Natural killer cell (primary cell): ENCODE measurements around the gene SLC35F3. TPM values are rescaled to one million over a fixed set of nuclear protein-coding genes. Genes with fewer than 3 reads are reported as not detected.
"Not testable (repeated sequence)": the region's sequence is repeated elsewhere in the genome, so short reads cannot be mapped to it uniquely, and the experiment has no call there.

Experiments used
- ATAC-seq, 3 donors: fragments of 150-1000 bp in 2 of 3; fragments of 200-7000 bp in 1 of 3; cut with Tn5 transposase; 1 replicate in 1 of 3; 2 replicates in 2 of 3; pipeline ENCODE4 v1.10.0; 2021; ENCODE audit warnings: mild to moderate bottlenecking in 2 of 3, moderate library complexity in 2 of 3
- DNase-seq, 2 donors: peaks; one replicate each; pipeline versions ENCODE4 v3.0.0 to v3.0.0-alpha.2; 2013 to 2021; ENCODE audit warnings: mixed read lengths in 1 of 2
- H3K27ac ChIP-seq: one replicate; pipeline ENCODE4 v1.5.1; 2013; ENCODE audit warnings: mild to moderate bottlenecking, low read length
- H3K27me3 ChIP-seq: one replicate; pipeline ENCODE4 v1.6.1; 2013; ENCODE audit warnings: low read length; ENCODE audit not compliant: control insufficient read depth, insufficient read depth
- H3K36me3 ChIP-seq: one replicate; pipeline ENCODE4 v1.6.1; 2013; ENCODE audit warnings: low read length; ENCODE audit not compliant: control insufficient read depth, insufficient read depth
- H3K4me1 ChIP-seq: one replicate; pipeline ENCODE4 v1.6.1; 2013; ENCODE audit warnings: low read length; ENCODE audit not compliant: control insufficient read depth, insufficient read depth
- H3K4me3 ChIP-seq: one replicate; pipeline ENCODE4 v1.5.1; 2013; ENCODE audit warnings: low read length
- H3K9me3 ChIP-seq: one replicate; pipeline ENCODE4 v1.6.1; 2013; ENCODE audit warnings: low read length; ENCODE audit not compliant: control insufficient read depth, insufficient read depth
- H3K27ac Mint-ChIP-seq, 2 donors: one replicate each; pipeline ENCODE4 v1.8.0; 2022; ENCODE audit warnings: mild to moderate bottlenecking in 2 of 2, mixed read lengths in 2 of 2, moderate library complexity in 1 of 2
- H3K27me3 Mint-ChIP-seq, 2 donors: one replicate each; pipeline ENCODE4 v1.8.0; 2022; ENCODE audit warnings: low read depth in 2 of 2, mixed read lengths in 2 of 2
- H3K36me3 Mint-ChIP-seq: one replicate; pipeline ENCODE4 v1.8.0; 2022; ENCODE audit warnings: mixed read lengths
- H3K4me1 Mint-ChIP-seq, 2 donors: one replicate each; pipeline ENCODE4 v1.8.0; 2022; ENCODE audit warnings: mixed read lengths in 2 of 2
- H3K4me3 Mint-ChIP-seq: one replicate; pipeline ENCODE4 v1.8.0; 2022; ENCODE audit warnings: mild to moderate bottlenecking, moderate library complexity, mixed read lengths
- H3K9me3 Mint-ChIP-seq, 2 donors: one replicate each; pipeline ENCODE4 v1.8.0; 2022; ENCODE audit warnings: mixed read lengths in 2 of 2
- CTCF ChIP-seq: fragments of 200-600 bp; IDR thresholded peaks from one replicate; pipeline ENCODE4 v1.8.0; 2022; ENCODE audit warnings: antibody characterized with exemption
- WGBS: methylation state at CpG from one replicate; pipeline ENCODE4 v1.1.7; 2013; ENCODE audit warnings: missing lambda C conversion rate; ENCODE audit not compliant: insufficient coverage; 5-methylcytosine and 5-hydroxymethylcytosine counted together
- intact Hi-C: fragments of 100-400 bp; cut with micrococcal nuclease; formaldehyde crosslinking; loops from one replicate; pipeline ENCODE4 v1.14.2; 2022
- total RNA-seq, 4 donors: library from RNA; stranded (reverse); fragments of 120-200 nt in 1 of 4; gene quantifications; one replicate each; pipeline versions ENCODE4 v1.2.3 to v1.2.4, GENCODE V29; 2013 to 2022

Gene SLC35F3
- total RNA-seq, 3 donors from 2014 or later (not counting 1 experiment from before 2014, with no cell fraction given), result not detected

GRCh38 chr1:234175363-234175762 lies 270.9 kb downstream of the SLC35F3 start:
- no peak overlapping the region for H3K4me3 Mint-ChIP-seq
- Histone ChIP-seq H3K4me1 (peaks cover 7% of the 10 kb centered on the region), H3K36me3 (no peaks in the 10 kb centered on the region), H3K27me3 (peaks cover 5% of the 10 kb centered on the region), H3K4me3 (no peak overlapping the region), H3K9me3 (no peaks in the 10 kb centered on the region), H3K27ac (no peak overlapping the region)
- no peaks in the 10 kb centered on the region for H3K4me1 Mint-ChIP-seq
- ATAC-seq (no peak), DNase-seq (no peak)
- H3K27ac Mint-ChIP-seq, result no peak overlapping the region
- H3K27me3 Mint-ChIP-seq, result peaks cover 18 to 44% of the 10 kb centered on the region in 2 donors
- H3K36me3 Mint-ChIP-seq, result no peaks in the 10 kb centered on the region
- WGBS, result 83% methylated on average over 1 of the region's 1 CpG
- intact Hi-C loops, result no loop called here
- TF ChIP-seq CTCF, result no peak
- H3K9me3 Mint-ChIP-seq, result no peaks in the 10 kb centered on the region

GRCh38 chr1:234176000-234176399 lies 271.5 kb downstream of the SLC35F3 start:
- Histone ChIP-seq H3K4me3 (no peak overlapping the region), H3K4me1 (peaks cover under 1% of the 10 kb centered on the region), H3K27ac (no peak overlapping the region), H3K36me3 (no peaks in the 10 kb centered on the region), H3K27me3 (peaks cover 5% of the 10 kb centered on the region), H3K9me3 (no peaks in the 10 kb centered on the region)
- DNase-seq (no peak), ATAC-seq (no peak)
- intact Hi-C loops, result no loop called here
- Mint-ChIP-seq H3K27ac (no peak overlapping the region), H3K9me3 (no peaks in the 10 kb centered on the region), H3K4me3 (no peak overlapping the region), H3K4me1 (no peaks in the 10 kb centered on the region), H3K36me3 (no peaks in the 10 kb centered on the region), H3K27me3 (peaks cover 18 to 46% of the 10 kb centered on the region in 2 donors)
- WGBS, result 82% methylated on average over 3 of the region's 3 CpGs
- no peak for TF ChIP-seq CTCF

GRCh38 chr1:234176847-234177246 lies 272.4 kb downstream of the SLC35F3 start:
- 85% methylated on average over 2 of the region's 2 CpGs for WGBS
- H3K36me3 Mint-ChIP-seq, DNase-seq, H3K4me3 ChIP-seq, H3K9me3 ChIP-seq, H3K4me1 Mint-ChIP-seq, H3K36me3 ChIP-seq, intact Hi-C loops, H3K27me3 ChIP-seq, H3K27ac Mint-ChIP-seq, H3K27ac ChIP-seq, H3K4me1 ChIP-seq, H3K4me3 Mint-ChIP-seq, ATAC-seq, H3K9me3 Mint-ChIP-seq: not testable (repeated sequence)
- H3K27me3 Mint-ChIP-seq, result peaks cover 23 to 52% of the 10 kb centered on the region in 2 donors

- H3K9me3 Mint-ChIP-seq, result no peaks in the 10 kb centered on the region
- no peaks in the 10 kb centered on the region for H3K4me1 Mint-ChIP-seq
- peaks cover 25 to 46% of the 10 kb centered on the region in 2 donors for H3K27me3 Mint-ChIP-seq
- no peak overlapping the region for H3K4me3 Mint-ChIP-seq
- H3K27me3 ChIP-seq, result no peaks in the 10 kb centered on the region
- no CpG with 5 or more reads among the region's 1 CpG for WGBS
- ATAC-seq, result no peak
- H3K4me1 ChIP-seq, result no peaks in the 10 kb centered on the region
- H3K9me3 ChIP-seq, result no peaks in the 10 kb centered on the region
- H3K27ac ChIP-seq, result no peak overlapping the region
- no peaks in the 10 kb centered on the region for H3K36me3 ChIP-seq
- no peak overlapping the region for H3K27ac Mint-ChIP-seq
- intact Hi-C loops, result no loop called here
- no peak overlapping the region for H3K4me3 ChIP-seq
- DNase-seq, result no peak
- no peak for TF ChIP-seq CTCF
- no peaks in the 10 kb centered on the region for H3K36me3 Mint-ChIP-seq
Observed at GRCh38 chr1:234185438-234185837, 281.0 kb downstream of the SLC35F3 start.
